HTERT RPE-1 (cell line): Measurements from ENCODE around the gene PCDHGA5.
"Not testable (repeated sequence)": the region's sequence is repeated elsewhere in the genome, so short reads cannot be mapped to it uniquely, and the experiment has no call there.

ENCODE experiments used
- in situ Hi-C: fragments of 300-500 bp; cut with MboI; formaldehyde crosslinking; loops from 4 replicates; pipeline ENCODE4 v1.14.3; 2020; ENCODE audit warnings: low sequenced_read_pairs

Gene PCDHGA5

GRCh38 chr5:141363952-141364660 lies at the start of gene PCDHGA5:
PCDHGA5 (plus strand) TSS chr5:141364162; CDS start chr5:141364331, 169 bp downstream.
- in situ Hi-C loops, result no loop called here

DNA sequence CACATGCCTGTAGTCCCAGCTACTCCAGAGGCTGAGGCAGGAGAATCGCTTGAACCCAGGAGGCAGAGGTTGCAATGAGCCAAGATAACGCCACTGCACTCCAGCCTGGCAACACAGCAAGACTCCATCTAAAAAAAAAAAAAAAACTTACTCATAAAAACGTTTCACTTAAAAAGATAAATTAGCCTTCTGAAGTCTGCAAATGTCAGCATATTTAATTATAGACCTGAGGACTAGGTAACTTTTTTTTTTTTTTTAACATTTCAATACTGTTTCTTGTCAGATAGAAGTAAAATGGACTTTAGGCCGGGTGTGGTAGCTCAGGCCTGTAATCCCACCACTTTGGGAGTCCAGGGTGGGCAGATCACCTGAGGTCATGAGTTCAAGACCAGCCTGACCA lies 47.0 kb upstream of the PCDHGA5 start:
- in situ Hi-C loops, result not testable (repeated sequence)

DNA sequence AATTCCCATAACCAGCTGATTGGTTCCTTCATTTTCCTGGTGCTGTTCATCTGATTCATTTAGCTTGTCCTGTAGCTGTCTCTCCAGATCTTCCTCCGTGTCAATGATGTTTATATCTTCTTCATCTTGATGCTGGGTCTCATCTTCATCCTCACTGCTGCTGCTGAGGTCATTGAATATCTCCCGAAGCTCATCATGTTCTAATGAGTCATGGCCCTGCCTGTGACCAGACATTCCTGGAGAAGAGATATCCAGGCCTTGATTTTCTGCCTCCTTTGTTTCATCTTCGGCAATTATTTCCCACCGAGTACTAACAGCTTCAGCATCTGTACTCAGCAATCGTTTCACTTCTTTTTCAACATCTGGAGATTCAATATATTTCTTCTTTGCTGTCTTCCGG lies 44.8 kb upstream of the PCDHGA5 start:
- in situ Hi-C loops, result no loop called here

DNA sequence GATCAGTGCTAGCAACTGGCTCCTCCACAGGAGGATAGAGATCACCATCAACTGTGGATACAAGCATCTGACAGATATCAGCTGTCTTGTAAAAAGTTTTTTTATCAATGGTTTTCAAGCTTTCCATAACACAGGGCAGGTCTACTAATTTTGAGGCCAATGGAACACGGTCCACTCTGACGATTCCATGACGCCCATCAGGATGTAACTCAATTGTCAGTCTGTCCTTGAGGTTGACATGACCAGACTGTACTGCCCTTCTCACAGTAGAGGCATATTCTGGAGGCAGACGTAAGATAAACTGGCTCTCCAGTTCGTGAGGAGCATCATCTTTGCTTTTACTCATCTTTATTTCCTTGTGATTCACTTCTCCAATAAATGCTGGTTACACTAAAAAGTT lies 44.3 kb upstream of the PCDHGA5 start:
- in situ Hi-C loops, result no loop called here

- in situ Hi-C loops, result no loop called here
These were observed 43.5 kb upstream of the PCDHGA5 start, which contains the start of gene TAF7 for GRCh38 chr5:141320225-141321169. TAF7 (minus strand) TSS chr5:141320784; CDS start chr5:141320044, 740 bp downstream.

DNA sequence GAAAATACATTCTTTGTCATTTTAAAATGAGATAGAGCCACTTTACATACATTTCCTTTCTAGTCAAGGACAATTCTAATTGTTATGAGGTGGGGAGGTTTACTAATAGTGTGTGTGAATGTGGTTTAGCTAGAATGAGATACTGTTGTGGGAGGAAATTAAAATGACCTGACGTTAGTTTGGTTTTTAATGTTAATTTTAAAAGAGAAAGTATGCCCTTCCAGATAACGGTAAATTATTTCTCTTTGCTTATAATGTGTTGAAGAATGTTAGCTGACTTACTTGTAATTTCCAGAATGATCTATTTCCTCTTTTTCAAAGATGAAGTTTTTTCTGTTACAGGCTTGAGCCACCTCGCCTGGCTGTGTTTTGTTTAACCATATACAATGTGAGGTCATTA lies 41.7 kb upstream of the PCDHGA5 start:
- in situ Hi-C loops, result no loop called here

DNA sequence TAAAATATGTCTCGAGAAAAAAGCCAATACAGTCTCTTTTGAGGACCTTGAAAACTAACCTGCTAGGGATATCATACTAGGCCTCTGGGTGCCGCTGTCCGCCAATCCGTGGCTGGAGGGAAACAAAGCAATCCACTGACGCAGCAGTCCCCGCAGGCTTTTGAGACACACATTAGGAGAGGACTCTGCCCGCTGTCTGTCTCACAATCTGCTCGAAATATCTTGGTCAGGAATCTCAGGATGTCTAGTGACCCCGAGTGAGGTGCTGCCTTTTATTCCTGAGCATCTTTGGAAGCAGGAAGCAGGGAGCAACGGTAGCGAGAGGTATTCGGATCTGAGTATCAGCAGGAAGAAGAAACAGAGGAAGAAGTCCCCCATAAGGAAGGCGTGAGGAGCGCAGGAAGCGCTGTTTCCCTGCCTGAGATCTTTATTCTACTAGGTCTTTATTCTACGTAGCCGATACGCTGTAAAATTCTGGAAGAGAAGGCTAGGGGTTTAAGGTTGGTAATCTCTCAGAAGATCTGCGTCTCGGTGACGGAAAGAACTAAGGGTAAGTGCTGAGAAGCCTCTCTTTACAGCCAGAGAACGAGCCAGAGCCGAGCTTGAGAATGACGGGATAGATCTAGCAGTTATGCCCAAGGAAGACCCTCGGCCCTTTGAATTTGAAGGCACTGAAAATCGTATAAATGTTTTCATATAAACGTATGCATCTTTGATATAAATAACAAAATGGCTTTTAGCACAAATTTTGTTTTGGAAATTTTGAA lies 37.7 kb upstream of the PCDHGA5 start:
- in situ Hi-C loops, result no loop called here

- in situ Hi-C loops, result no loop called here
These were observed 35.7 kb upstream of the PCDHGA5 start for GRCh38 chr5:141328231-141328630.

DNA sequence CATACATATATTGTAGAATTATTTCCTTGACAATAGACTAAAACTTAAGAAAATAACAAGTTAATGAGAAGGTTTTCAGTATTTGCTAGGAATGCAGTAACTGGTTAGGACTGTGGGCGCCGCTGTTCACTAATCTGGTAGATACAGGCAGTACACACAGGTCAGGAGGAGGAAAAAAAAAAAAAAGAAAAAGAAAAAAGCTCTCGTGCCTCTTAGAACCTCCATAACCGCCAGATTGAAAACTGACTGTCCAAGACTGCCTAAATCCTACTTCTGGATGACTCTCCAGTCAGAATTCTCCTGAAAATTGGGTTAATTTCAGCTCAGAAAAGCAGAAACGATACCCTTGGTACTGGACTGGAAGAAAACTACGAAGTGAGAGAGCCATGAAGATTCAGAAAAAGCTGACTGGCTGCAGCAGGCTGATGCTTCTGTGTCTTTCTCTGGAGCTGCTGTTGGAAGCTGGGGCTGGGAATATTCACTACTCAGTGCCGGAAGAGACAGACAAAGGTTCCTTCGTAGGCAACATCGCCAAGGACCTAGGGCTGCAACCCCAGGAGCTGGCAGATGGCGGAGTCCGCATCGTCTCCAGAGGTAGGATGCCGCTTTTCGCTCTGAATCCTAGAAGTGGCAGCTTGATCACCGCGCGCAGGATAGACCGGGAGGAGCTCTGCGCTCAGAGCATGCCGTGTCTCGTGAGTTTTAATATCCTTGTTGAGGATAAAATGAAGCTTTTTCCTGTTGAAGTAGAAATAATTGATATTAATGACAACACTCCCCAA lies 33.5 kb upstream of the PCDHGA5 start, which contains the start of gene PCDHGA1:
Gene PCDHGA1, plus strand, starts transcription at position 216 of the 782 bp plus-strand sequence.
- in situ Hi-C loops, result no loop called here

DNA sequence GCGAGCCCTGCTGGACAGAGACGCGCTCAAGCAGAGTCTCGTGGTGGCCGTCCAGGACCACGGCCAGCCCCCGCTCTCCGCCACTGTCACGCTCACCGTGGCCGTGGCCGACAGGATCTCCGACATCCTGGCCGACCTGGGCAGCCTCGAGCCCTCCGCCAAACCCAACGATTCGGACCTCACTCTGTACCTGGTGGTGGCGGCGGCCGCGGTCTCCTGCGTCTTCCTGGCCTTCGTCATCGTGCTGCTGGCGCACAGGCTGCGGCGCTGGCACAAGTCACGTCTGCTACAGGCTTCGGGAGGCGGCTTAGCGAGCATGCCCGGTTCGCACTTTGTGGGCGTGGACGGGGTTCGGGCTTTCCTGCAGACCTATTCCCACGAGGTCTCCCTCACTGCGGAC lies 31.4 kb upstream of the PCDHGA5 start:
- in situ Hi-C loops, result not testable (repeated sequence)

GRCh38 chr5:141338538-141339306 lies 25.2 kb upstream of the PCDHGA5 start, which contains the start of gene PCDHGA2:
PCDHGA2 (plus strand) TSS chr5:141338760.
- in situ Hi-C loops, result no loop called here

DNA sequence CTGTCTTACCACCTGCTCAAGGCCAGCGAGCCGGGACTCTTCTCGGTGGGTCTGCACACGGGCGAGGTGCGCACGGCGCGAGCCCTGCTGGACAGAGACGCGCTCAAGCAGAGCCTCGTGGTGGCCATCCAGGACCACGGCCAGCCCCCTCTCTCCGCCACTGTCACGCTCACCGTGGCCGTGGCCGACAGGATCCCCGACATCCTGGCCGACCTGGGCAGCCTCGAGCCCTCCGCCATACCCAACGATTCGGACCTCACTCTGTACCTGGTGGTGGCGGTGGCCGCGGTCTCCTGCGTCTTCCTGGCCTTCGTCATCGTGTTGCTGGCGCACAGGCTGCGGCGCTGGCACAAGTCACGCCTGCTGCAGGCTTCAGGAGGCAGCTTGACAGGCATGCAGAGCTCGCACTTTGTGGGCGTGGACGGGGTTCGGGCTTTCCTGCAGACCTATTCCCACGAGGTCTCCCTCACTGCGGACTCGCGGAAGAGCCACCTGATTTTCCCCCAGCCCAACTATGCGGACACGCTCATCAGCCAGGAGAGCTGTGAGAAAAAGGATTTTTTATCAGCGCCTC lies 23.1 kb upstream of the PCDHGA5 start:
- in situ Hi-C loops, result not testable (repeated sequence)

- in situ Hi-C loops, result no loop called here
These were observed 21.2 kb upstream of the PCDHGA5 start for GRCh38 chr5:141342773-141343172.

DNA sequence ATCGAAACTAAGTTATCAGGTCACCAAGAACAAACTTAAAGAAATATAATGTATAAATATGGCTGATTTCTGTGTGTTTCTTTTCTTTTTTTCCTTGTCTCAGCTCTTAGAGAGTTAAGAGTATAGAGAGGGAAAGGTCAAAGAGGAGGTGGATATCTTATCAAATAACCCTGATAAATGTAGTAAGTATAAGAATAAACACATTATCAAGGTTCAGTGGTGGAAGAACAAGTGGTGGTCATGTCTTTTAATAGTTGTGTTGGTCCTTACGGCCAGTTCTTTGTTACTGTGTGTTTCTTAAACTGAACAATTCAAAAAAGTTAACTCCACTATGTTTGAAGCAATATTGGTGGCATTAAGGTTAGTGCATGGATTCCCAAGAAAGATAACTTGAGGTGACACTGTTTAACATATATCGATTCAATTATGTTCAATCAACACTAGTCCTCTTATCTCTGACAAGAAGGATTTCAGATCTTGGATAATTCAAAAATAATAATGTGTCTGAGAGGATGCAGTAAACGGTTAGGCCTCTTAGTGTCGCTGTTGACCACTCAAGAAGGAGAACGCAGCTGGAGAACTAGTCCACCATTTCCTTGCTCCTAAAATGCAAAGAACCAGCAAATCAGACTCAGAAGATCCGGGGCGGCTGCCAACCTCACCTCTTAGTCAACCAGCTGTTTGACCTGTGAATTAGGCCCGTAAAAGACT lies 20.6 kb upstream of the PCDHGA5 start, which contains the start of gene PCDHGA3:
Gene PCDHGA3, plus strand, starts transcription at position 588 of the 711 bp plus-strand sequence. CDS start 205 bp downstream, outside the sequence.
- in situ Hi-C loops, result no loop called here

GRCh38 chr5:141343953-141344463 lies 20.0 kb upstream of the PCDHGA5 start:
- in situ Hi-C loops, result no loop called here

DNA sequence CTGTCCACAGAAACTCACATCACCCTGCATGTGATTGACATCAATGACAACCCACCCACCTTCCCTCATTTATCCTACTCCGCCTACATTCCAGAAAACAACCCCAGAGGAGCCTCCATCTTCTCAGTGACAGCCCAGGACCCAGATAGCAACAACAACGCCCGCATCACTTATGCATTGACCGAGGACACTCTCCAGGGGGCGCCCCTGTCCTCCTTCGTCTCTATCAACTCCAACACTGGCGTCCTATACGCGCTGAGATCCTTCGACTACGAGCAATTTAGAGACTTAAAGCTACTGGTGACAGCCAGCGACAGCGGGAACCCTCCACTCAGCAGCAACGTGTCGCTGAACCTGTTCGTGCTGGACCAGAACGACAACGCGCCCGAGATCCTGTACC lies 18.6 kb upstream of the PCDHGA5 start:
- in situ Hi-C loops, result no loop called here

- in situ Hi-C loops, result not testable (repeated sequence)
These were observed 17.9 kb upstream of the PCDHGA5 start for GRCh38 chr5:141346017-141346416.
